MM.1S (cell line): ENCODE data around the gene CYTH1.
A peak's percentile ranks its signal among the peaks of the same experiment; 100 is the strongest.

Experiments
- DNase-seq: peaks from one replicate; pipeline ENCODE4 v3.0.0-alpha.2; 2015
- H2AFZ ChIP-seq: fragments of 300-600 bp; sonication (generic); 2 replicates; pipeline ENCODE4 v1.6.0; 2016; ENCODE audit warnings: antibody characterized with exemption, low read length
- H3F3A ChIP-seq: fragments of 300-600 bp; sonication (generic); 2 replicates; pipeline ENCODE4 v1.6.1; 2016; ENCODE audit warnings: mild to moderate bottlenecking, antibody characterized with exemption, low read length, moderate library complexity, mixed read lengths; ENCODE audit not compliant: insufficient read depth
- H3K27ac ChIP-seq: fragments of 300-600 bp; sonication (generic); 2 replicates; pipeline ENCODE4 v1.5.1; 2016; ENCODE audit warnings: mild to moderate bottlenecking, low read length
- H3K27me3 ChIP-seq: fragments of 300-600 bp; sonication (generic); replicated peaks from 2 replicates; pipeline ENCODE4 v1.6.0; 2016; ENCODE audit warnings: low read length; ENCODE audit not compliant: insufficient read depth
- H3K36me3 ChIP-seq: fragments of 300-600 bp; sonication (generic); replicated peaks from 2 replicates; pipeline ENCODE4 v1.6.1; 2016; ENCODE audit warnings: mild to moderate bottlenecking, low read length, mixed read lengths; ENCODE audit not compliant: insufficient read depth
- H3K4me1 ChIP-seq: fragments of 300-600 bp; sonication (generic); 2 replicates; pipeline ENCODE4 v1.6.1; 2016; ENCODE audit warnings: low read length, mixed read lengths
- H3K4me2 ChIP-seq: fragments of 300-600 bp; sonication (generic); 2 replicates; pipeline ENCODE4 v1.6.0; 2016; ENCODE audit warnings: low read depth, low read length
- H3K4me3 ChIP-seq: fragments of 300-600 bp; sonication (generic); 2 replicates; pipeline ENCODE4 v1.5.1; 2016; ENCODE audit warnings: low read length, mixed read lengths
- H3K79me2 ChIP-seq: fragments of 300-600 bp; sonication (generic); 2 replicates; pipeline ENCODE4 v1.6.1; 2016; ENCODE audit warnings: mixed run types, low read length, mixed read lengths
- H3K9ac ChIP-seq: fragments of 300-600 bp; sonication (generic); 2 replicates; pipeline ENCODE4 v1.6.1; 2016; ENCODE audit warnings: low read length, mixed read lengths
- H3K9me2 ChIP-seq: fragments of 300-600 bp; sonication (generic); replicated peaks from 2 replicates; pipeline ENCODE4 v1.6.1; 2016; ENCODE audit warnings: mild to moderate bottlenecking, low read length, mixed read lengths; ENCODE audit not compliant: insufficient read depth
- H3K9me3 ChIP-seq: fragments of 300-600 bp; sonication (generic); replicated peaks from 2 replicates; pipeline ENCODE4 v1.6.1; 2016; ENCODE audit warnings: mild to moderate bottlenecking, low read length, mixed read lengths; ENCODE audit not compliant: insufficient read depth
- H4K20me1 ChIP-seq: fragments of 300-600 bp; sonication (generic); 2 replicates; pipeline ENCODE4 v1.6.1; 2016; ENCODE audit warnings: mild to moderate bottlenecking, low read length, moderate library complexity, mixed read lengths; ENCODE audit not compliant: insufficient read depth
- EZH2 ChIP-seq: fragments of 300-600 bp; sonication (generic); optimal IDR thresholded peaks from 2 replicates; pipeline ENCODE3; 2017; ENCODE audit warnings: low read depth, mild to moderate bottlenecking, antibody characterized with exemption, low read length, mixed read lengths
- EZH2phosphoT487 ChIP-seq: fragments of 300-600 bp; sonication (generic); IDR thresholded peaks from 2 replicates; pipeline ENCODE4 v1.6.1; 2018; ENCODE audit warnings: antibody characterized with exemption, low read length
- TF ChIP-seq, protein P1 (sequence below): fragments of 300-600 bp; sonication (generic); IDR thresholded peaks from 2 replicates; pipeline ENCODE4 v1.5.1; 2016; ENCODE audit warnings: antibody characterized with exemption, low read length, mixed read lengths

CYTH1 gene

DNA sequence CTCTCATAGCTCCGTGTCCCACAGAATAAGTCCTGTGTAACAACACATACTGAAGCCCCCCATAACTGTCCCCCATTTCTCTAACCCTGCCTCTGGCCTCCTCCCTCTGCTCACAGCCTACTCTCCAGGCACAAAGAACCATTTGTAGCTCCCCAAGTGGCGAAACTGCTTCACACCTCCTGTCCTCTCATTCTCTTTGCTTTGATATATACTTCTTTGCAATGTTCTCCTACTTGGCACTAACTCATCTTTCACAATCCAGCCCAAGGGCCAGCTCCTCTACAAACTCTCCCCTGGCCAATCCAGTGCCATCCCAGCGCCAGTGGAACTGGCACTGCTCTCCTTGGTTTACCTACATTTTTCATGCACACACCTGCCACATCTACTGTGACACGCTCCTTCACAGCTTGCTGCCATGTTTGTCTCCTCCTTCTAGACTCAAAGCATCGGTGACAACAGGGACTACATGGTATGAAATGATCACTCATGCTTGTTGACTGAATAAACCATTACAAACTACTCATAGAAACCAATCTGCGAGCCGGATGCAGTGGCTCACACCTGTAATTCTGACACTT lies 12.8 kb downstream of the CYTH1 start:
- Histone ChIP-seq H3K27ac (peak overlapping the region; percentile 84; the same call in 1 of the 2 replicates), H3K79me2 (peaks cover 100% of the 10 kb centered on the region), H3K9me3 (no peaks in the 10 kb centered on the region), H3K4me1 (peaks cover 69% of the 10 kb centered on the region), H3K9ac (no peak overlapping the region), H3K4me2 (no peak overlapping the region), H3K36me3 (no peaks in the 10 kb centered on the region), H3K4me3 (no peak overlapping the region), H2AFZ (no peak overlapping the region), H4K20me1 (no peaks in the 10 kb centered on the region), H3F3A (peaks cover 35% of the 10 kb centered on the region), H3K9me2 (no peaks in the 10 kb centered on the region), H3K27me3 (no peaks in the 10 kb centered on the region)
- TF ChIP-seq, protein P1, sequence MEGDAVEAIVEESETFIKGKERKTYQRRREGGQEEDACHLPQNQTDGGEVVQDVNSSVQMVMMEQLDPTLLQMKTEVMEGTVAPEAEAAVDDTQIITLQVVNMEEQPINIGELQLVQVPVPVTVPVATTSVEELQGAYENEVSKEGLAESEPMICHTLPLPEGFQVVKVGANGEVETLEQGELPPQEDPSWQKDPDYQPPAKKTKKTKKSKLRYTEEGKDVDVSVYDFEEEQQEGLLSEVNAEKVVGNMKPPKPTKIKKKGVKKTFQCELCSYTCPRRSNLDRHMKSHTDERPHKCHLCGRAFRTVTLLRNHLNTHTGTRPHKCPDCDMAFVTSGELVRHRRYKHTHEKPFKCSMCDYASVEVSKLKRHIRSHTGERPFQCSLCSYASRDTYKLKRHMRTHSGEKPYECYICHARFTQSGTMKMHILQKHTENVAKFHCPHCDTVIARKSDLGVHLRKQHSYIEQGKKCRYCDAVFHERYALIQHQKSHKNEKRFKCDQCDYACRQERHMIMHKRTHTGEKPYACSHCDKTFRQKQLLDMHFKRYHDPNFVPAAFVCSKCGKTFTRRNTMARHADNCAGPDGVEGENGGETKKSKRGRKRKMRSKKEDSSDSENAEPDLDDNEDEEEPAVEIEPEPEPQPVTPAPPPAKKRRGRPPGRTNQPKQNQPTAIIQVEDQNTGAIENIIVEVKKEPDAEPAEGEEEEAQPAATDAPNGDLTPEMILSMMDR, result peak; percentile 48
- no peak for TF ChIP-seq EZH2
- no peak for DNase-seq

DNA sequence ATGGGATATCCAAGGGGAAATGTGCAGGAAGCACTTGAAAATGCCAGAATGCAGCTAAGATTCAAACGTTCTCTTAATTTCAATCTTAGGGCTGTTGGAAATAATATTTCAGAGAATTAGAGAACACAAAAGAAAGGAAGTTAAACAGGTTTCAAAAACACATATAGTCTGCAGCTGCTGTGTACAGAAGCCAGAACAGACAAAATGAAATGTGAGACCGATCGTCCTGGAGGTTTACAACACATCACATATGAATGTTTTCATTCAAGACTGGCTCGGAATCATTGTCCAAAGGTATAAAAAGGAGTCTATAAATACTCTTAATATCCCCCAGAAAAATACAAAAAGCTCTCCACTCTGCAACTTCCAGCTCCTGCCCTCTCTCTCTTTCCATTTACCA lies 14.3 kb downstream of the CYTH1 start:
- no peak for TF ChIP-seq EZH2
- no peak for TF ChIP-seq EZH2phosphoT487
- TF ChIP-seq, protein P1, result no peak
- DNase-seq, result peak; percentile 42
- H3K9me2 ChIP-seq, result no peaks in the 10 kb centered on the region
- H3F3A ChIP-seq, result peaks cover 30% of the 10 kb centered on the region
- H3K4me3 ChIP-seq, result peak overlapping the region; percentile 51
- no peaks in the 10 kb centered on the region for H3K27me3 ChIP-seq
- H3K27ac ChIP-seq, result peak overlapping the region; percentile 84
- peaks cover 100% of the 10 kb centered on the region for H3K79me2 ChIP-seq
- no peaks in the 10 kb centered on the region for H3K36me3 ChIP-seq
- H3K9ac ChIP-seq, result peak overlapping the region; percentile 70
- H3K4me2 ChIP-seq, result peak overlapping the region; percentile 92
- H2AFZ ChIP-seq, result no peak overlapping the region
- no peaks in the 10 kb centered on the region for H4K20me1 ChIP-seq
- H3K4me1 ChIP-seq, result peaks cover 58% of the 10 kb centered on the region
- no peaks in the 10 kb centered on the region for H3K9me3 ChIP-seq

DNA sequence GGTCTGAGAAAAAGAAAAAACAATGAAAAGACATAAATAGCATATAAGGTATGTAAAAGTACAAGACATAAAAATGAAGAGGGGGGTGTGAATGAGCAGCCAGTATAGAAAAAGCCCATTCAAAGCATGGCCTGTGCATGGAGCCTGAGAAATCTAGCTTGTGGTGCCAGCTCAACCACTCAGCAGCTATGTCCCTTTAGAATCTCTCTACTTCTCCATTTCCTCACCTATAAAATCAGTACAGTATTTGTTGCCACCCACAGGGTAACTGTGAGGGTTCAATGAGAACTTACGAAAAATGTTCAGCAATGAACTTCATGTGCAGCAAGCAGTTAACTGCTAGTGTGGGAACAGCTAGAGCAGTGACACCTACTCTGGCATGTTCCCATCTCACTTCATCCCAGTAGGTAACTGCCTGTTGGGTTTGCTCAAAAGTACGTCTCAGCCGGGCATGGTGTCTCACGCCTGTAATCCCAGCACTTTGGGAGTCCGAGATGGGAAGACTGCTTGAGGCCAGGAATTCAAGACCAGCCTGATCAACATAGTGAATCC lies 15.3 kb downstream of the CYTH1 start:
- no peak overlapping the region for H2AFZ ChIP-seq
- H3K9ac ChIP-seq, result no peak overlapping the region; the same call in 1 of the 2 replicates
- TF ChIP-seq EZH2phosphoT487, result no peak
- TF ChIP-seq, protein P1, result no peak
- TF ChIP-seq EZH2, result no peak
- no peaks in the 10 kb centered on the region for H3K36me3 ChIP-seq
- no peaks in the 10 kb centered on the region for H3K9me3 ChIP-seq
- H3K79me2 ChIP-seq, result peaks cover 100% of the 10 kb centered on the region
- no peaks in the 10 kb centered on the region for H4K20me1 ChIP-seq
- no peak for DNase-seq
- H3K27ac ChIP-seq, result peak overlapping the region; percentile 84; the same call in 1 of the 2 replicates
- H3K4me2 ChIP-seq, result peak overlapping the region; percentile 92; the same call in 1 of the 2 replicates
- no peak overlapping the region for H3K4me3 ChIP-seq
- H3K9me2 ChIP-seq, result no peaks in the 10 kb centered on the region
- H3K4me1 ChIP-seq, result peaks cover 49% of the 10 kb centered on the region
- peaks cover 22% of the 10 kb centered on the region for H3F3A ChIP-seq
- no peaks in the 10 kb centered on the region for H3K27me3 ChIP-seq
